ENCODE results near the gene KRT31.
"Not testable (repeated sequence)": the region's sequence is repeated elsewhere in the genome, so short reads cannot be mapped to it uniquely, and the experiment has no call there.

Gene KRT31

GRCh38 chr17:41383690-41384089 lies 13.7 kb downstream of the KRT31 start:
- no peak overlapping the region for H3K4me3 ChIP-seq (ENCODE audit: low read depth, low read length)
- TF ChIP-seq, protein P1, sequence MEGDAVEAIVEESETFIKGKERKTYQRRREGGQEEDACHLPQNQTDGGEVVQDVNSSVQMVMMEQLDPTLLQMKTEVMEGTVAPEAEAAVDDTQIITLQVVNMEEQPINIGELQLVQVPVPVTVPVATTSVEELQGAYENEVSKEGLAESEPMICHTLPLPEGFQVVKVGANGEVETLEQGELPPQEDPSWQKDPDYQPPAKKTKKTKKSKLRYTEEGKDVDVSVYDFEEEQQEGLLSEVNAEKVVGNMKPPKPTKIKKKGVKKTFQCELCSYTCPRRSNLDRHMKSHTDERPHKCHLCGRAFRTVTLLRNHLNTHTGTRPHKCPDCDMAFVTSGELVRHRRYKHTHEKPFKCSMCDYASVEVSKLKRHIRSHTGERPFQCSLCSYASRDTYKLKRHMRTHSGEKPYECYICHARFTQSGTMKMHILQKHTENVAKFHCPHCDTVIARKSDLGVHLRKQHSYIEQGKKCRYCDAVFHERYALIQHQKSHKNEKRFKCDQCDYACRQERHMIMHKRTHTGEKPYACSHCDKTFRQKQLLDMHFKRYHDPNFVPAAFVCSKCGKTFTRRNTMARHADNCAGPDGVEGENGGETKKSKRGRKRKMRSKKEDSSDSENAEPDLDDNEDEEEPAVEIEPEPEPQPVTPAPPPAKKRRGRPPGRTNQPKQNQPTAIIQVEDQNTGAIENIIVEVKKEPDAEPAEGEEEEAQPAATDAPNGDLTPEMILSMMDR (IDR thresholded peaks at IDR 0.05; ENCODE audit: low read depth, low read length, missing control alignments) = no peak
- no peak for DNase-seq (ENCODE audit: low read depth)
- in situ Hi-C loops (cut with HindIII; ENCODE audit: low sequenced_read_pairs) = no loop called here

- H3K4me3 ChIP-seq (ENCODE audit: low read depth, low read length) = no peak overlapping the region
- TF ChIP-seq, protein P1 (IDR thresholded peaks at IDR 0.05; ENCODE audit: low read depth, low read length, missing control alignments) = no peak
- in situ Hi-C loops (cut with HindIII; ENCODE audit: low sequenced_read_pairs) = no loop called here
- DNase-seq (ENCODE audit: low read depth) = no peak
These were observed 15.0 kb downstream of the KRT31 start for GRCh38 chr17:41382394-41382793.

GRCh38 chr17:41381943-41382342 lies 15.5 kb downstream of the KRT31 start, which contains the start of gene KRT34:
Gene KRT34, minus strand, starts transcription at chr17:41382306. Its CDS starts 60 bp downstream, at chr17:41382246.
- in situ Hi-C loops (cut with HindIII; ENCODE audit: low sequenced_read_pairs); H3K4me3 ChIP-seq (ENCODE audit: low read depth, low read length); DNase-seq (ENCODE audit: low read depth): not testable (repeated sequence)

DNA sequence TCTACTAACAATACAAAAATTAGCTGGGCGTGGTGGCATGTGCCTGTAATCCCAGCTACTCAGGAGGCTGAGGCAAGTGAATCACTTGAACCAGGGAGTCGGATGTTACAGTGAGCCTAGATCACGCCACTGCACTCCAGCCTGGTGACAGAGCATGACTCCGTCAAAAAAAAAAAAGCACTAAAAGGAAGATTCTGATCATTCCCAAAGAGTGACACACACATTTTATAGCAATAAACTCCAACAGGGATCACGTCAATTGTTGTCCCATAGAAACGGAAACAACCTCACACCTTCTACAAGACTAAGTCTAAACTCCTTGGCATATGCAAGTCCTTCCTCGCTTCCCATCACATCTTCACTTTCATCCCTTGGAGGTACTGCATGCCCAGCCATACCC lies 17.3 kb downstream of the KRT31 start:
- in situ Hi-C loops (cut with HindIII; ENCODE audit: low sequenced_read_pairs); DNase-seq (ENCODE audit: low read depth); H3K4me3 ChIP-seq (ENCODE audit: low read depth, low read length): not testable (repeated sequence)

DNA sequence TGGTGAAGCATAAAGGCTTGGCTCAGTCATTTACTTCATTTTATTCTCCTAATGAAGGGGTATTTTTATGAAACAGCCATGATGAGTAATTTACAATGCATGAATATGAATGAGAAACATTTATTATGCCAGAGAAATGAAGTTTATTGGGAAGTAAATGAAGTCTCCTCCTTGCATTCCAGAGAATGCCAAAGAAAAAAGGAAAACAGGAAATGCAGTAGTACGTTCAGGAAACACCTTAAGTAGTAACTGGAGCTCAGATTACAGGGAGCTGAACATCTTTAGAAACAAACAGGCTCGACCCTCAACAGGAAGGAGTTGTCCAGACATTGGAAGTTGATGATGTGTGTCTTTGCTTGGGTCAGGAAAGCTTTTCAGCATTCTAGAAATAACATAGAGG lies 19.9 kb downstream of the KRT31 start:
- TF ChIP-seq, protein P1 (IDR thresholded peaks at IDR 0.05; ENCODE audit: low read depth, low read length, missing control alignments) = no peak
- in situ Hi-C loops (cut with HindIII; ENCODE audit: low sequenced_read_pairs) = no loop called here
- DNase-seq (ENCODE audit: low read depth) = no peak
- no peak overlapping the region for H3K4me3 ChIP-seq (ENCODE audit: low read depth, low read length)

- in situ Hi-C loops (cut with HindIII; ENCODE audit: low sequenced_read_pairs) = no loop called here
- TF ChIP-seq, protein P1 (IDR thresholded peaks at IDR 0.05; ENCODE audit: low read depth, low read length, missing control alignments) = no peak
- H3K4me3 ChIP-seq (ENCODE audit: low read depth, low read length) = no peak within 1 kb of the TSS
- DNase-seq (ENCODE audit: low read depth) = no peak
These were observed 27.7 kb downstream of the KRT31 start, which contains the start of gene KRT33B for GRCh38 chr17:41369713-41370112. Gene KRT33B, minus strand, starts transcription at chr17:41369813. Its CDS starts 63 bp downstream, at chr17:41369750.

GRCh38 chr17:41369023-41369422 lies 28.4 kb downstream of the KRT31 start:
- in situ Hi-C loops (cut with HindIII; ENCODE audit: low sequenced_read_pairs) = no loop called here
- no peak overlapping the region for H3K4me3 ChIP-seq (ENCODE audit: low read depth, low read length)
- DNase-seq (ENCODE audit: low read depth) = no peak
- TF ChIP-seq, protein P1 (IDR thresholded peaks at IDR 0.05; ENCODE audit: low read depth, low read length, missing control alignments) = no peak
